HepG2 (cell line): ENCODE measurements around the gene RREB1. TPM values are rescaled to one million over a fixed set of nuclear protein-coding genes. Genes with fewer than 3 reads are reported as not detected.

Experiments
- ASH2L ChIP-seq: fragments of 300-600, 200-600 bp; sonication (generic); IDR thresholded peaks from 2 replicates; pipeline ENCODE4 v1.7.0; 2017; ENCODE audit warnings: low read depth, mild to moderate bottlenecking, moderate library complexity, mixed read lengths, low read length; ENCODE audit not compliant: insufficient read length
- ATAD3A ChIP-seq: sonication (generic); formaldehyde crosslinking; IDR thresholded peaks from 2 replicates; pipeline ENCODE4 v1.4.0; 2020; ENCODE audit warnings: missing genetic modification reagents
- BRD4 ChIP-seq: sonication (generic); formaldehyde crosslinking; IDR thresholded peaks from 2 replicates; pipeline ENCODE4 v1.4.0; 2020; ENCODE audit warnings: missing genetic modification reagents
- HES4 ChIP-seq: sonication (generic); formaldehyde crosslinking; IDR thresholded peaks from 2 replicates; pipeline ENCODE4 v1.9.0; 2021; ENCODE audit warnings: mild to moderate bottlenecking, missing genetic modification reagents, borderline replicate concordance
- HNRNPUL1 ChIP-seq: fragments of 200-400 bp; formaldehyde crosslinking; IDR thresholded peaks from 2 replicates; pipeline ENCODE4 v1.6.1; 2017; ENCODE audit warnings: low read depth, mild to moderate bottlenecking, low read length, moderate library complexity
- IRX3 ChIP-seq: sonication (generic); formaldehyde crosslinking; IDR thresholded peaks from 2 replicates; pipeline ENCODE4 v1.8.1; 2023; ENCODE audit warnings: mild to moderate bottlenecking, low read depth, missing genetic modification reagents, borderline replicate concordance
- LCORL ChIP-seq, 2 experiments: fragments of 450-650 bp in 1 of 2; sonication (generic) in 1 of 2; formaldehyde crosslinking in 1 of 2; IDR thresholded peaks; 2 replicates each; pipeline versions ENCODE4 v1.5.0 to v1.6.1; 2017 to 2020; ENCODE audit warnings: antibody characterized with exemption in 1 of 2, missing genetic modification reagents in 1 of 2
- MAZ ChIP-seq, 2 experiments: sonication (generic) in 1 of 2; formaldehyde crosslinking in 1 of 2; IDR thresholded peaks; 2 replicates each; pipeline versions ENCODE4 v1.5.0 to v1.6.1; 2012 to 2020; ENCODE audit warnings: low read depth in 2 of 2, mild to moderate bottlenecking in 2 of 2, borderline replicate concordance in 1 of 2, improper control_type of control experiment in 1 of 2, low read length in 1 of 2, missing genetic modification reagents in 1 of 2, moderate library complexity in 1 of 2
- MIXL1 ChIP-seq: IDR thresholded peaks from 2 replicates; pipeline ENCODE4 v1.6.1; 2016
- NFYB ChIP-seq: sonication (generic); formaldehyde crosslinking; IDR thresholded peaks from 2 replicates; pipeline ENCODE4 v1.4.0; 2020; ENCODE audit warnings: missing genetic modification reagents
- NONO ChIP-seq, 2 experiments: fragments of 450-650 bp in 1 of 2; sonication (generic) in 1 of 2; formaldehyde crosslinking in 1 of 2; IDR thresholded peaks in 1 of 2; conservative IDR thresholded peaks in 1 of 2; 2 replicates each; pipeline versions ENCODE4 v1.6.1 to v1.8.0; 2017 to 2022; ENCODE audit warnings: mild to moderate bottlenecking in 1 of 2, missing genetic modification reagents in 1 of 2, moderate library complexity in 1 of 2
- SAFB2 ChIP-seq: sonication (generic); formaldehyde crosslinking; IDR thresholded peaks from 2 replicates; pipeline ENCODE4 v1.5.1; 2020; ENCODE audit warnings: missing genetic modification reagents, low read depth, mild to moderate bottlenecking, borderline replicate concordance
- TEAD3 ChIP-seq: optimal IDR thresholded peaks from 2 replicates; pipeline ENCODE3; 2016; ENCODE audit warnings: borderline replicate concordance
- TFDP2 ChIP-seq: sonication (generic); formaldehyde crosslinking; IDR thresholded peaks from 2 replicates; pipeline ENCODE4 v1.4.0; 2020; ENCODE audit warnings: missing genetic modification reagents
- ZBTB34 ChIP-seq: sonication (generic); formaldehyde crosslinking; IDR thresholded peaks from 2 replicates; pipeline ENCODE4 v1.8.0; 2022; ENCODE audit warnings: mild to moderate bottlenecking, missing genetic modification reagents
- ZC3H4 ChIP-seq: sonication (generic); formaldehyde crosslinking; IDR thresholded peaks from 2 replicates; pipeline ENCODE4 v1.4.0; 2020; ENCODE audit warnings: missing genetic modification reagents, borderline replicate concordance
- ZNF552 ChIP-seq: sonication (generic); formaldehyde crosslinking; IDR thresholded peaks from 2 replicates; pipeline ENCODE4 v1.9.0; 2022; ENCODE audit warnings: missing genetic modification reagents, mild to moderate bottlenecking, borderline replicate concordance
- ZNF788 ChIP-seq: sonication (generic); formaldehyde crosslinking; IDR thresholded peaks from 2 replicates; pipeline ENCODE4 v1.5.0; 2020; ENCODE audit warnings: mild to moderate bottlenecking, missing genetic modification reagents, borderline replicate concordance
- ZNF891 ChIP-seq: sonication (generic); formaldehyde crosslinking; IDR thresholded peaks from 2 replicates; pipeline ENCODE4 v1.5.0; 2020; ENCODE audit warnings: mild to moderate bottlenecking, missing genetic modification reagents
- polyA plus RNA-seq, 8 experiments: library from polyadenylated mRNA; depleted of rRNA in 3 of 8; stranded (reverse) in 7 of 8; unstranded in 1 of 8; fragments of >200 nt; fragmentation: Illumina TruSeq in 4 of 8; extraction: Trizol in 4 of 8; gene quantifications; 2 replicates each; pipeline versions ENCODE4 v1.2.1 to v1.2.3, GENCODE V29; 2011 to 2016; ENCODE audit warnings: low read depth in 4 of 8, missing spikeins in 1 of 8, mixed read lengths in 1 of 8; ENCODE audit not compliant: insufficient read depth in 1 of 8
- total RNA-seq, 5 experiments: library from RNA; depleted of rRNA; stranded (reverse); fragments of >200 nt; fragmentation: Illumina TruSeq; extraction: Trizol; gene quantifications; 2 replicates each; pipeline ENCODE4 v1.2.3, GENCODE V29; 2016; ENCODE audit warnings: low read depth in 1 of 5
- TF ChIP-seq, protein P1 (sequence below): sonication (generic); formaldehyde crosslinking; IDR thresholded peaks from 2 replicates; pipeline ENCODE4 v1.4.0; 2020; ENCODE audit warnings: missing genetic modification reagents
- TF ChIP-seq, protein P2 (sequence below): IDR thresholded peaks from 2 replicates; pipeline ENCODE4 v1.6.1; 2012; ENCODE audit warnings: inconsistent platforms
- TF ChIP-seq, protein P3 (sequence below): sonication (generic); formaldehyde crosslinking; IDR thresholded peaks from 2 replicates; pipeline ENCODE4 v1.4.0; 2020; ENCODE audit warnings: missing genetic modification reagents

RREB1 gene
- total and polyA plus RNA-seq, 2 of the 13 experiments (the other 11 are each of a cell fraction or from before 2014, with no cell fraction given), result 6.1 to 23.2 TPM

DNA sequence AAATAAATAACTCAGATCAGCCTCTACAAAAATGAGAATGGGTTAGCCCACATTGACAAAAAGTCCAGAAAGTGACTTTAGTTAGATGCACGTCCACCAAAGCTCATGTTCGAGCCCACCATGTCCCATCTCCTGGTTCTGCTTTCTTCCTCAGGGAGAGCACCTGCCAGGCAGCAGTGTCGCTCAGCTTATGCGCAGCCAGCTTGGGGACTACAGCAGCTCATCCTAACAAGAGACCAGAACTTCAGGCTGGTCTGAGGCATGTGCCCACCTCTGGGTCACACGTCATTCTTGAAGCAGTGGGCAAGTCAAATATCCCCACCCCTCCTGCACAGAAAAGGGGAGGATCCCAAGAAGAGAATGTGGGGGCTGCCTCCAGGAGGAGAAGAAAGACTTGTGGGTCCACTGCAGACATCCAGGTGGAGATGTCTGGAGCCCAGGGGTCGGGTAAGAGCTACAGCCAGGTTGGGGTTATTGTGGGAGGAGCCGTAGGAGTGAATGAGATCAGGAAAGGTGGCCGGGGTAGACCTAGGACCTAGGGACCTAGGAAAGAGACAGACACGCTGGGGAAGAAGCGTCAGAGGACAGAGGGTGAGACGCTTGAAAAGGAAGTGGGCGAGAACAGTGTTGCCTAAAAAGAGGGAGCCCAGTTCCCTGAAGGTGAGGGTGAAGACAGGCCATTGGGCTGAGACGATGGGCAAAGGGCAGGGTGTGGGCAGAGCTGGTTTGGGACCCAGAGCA is 152.7 kb downstream of the RREB1 start (continued):
- TF ChIP-seq MAZ (IDR thresholded peaks at IDR 0.05; ENCODE audit: borderline replicate concordance, low read depth, low read length), result no peak
- TF ChIP-seq MAZ (CRISPR knock-in tag; IDR thresholded peaks at IDR 0.05; ENCODE audit: low read depth), result 0 out of 2 replicates have a peak, but pooled peaks have one; percentile 22
- TF ChIP-seq, protein P1, sequence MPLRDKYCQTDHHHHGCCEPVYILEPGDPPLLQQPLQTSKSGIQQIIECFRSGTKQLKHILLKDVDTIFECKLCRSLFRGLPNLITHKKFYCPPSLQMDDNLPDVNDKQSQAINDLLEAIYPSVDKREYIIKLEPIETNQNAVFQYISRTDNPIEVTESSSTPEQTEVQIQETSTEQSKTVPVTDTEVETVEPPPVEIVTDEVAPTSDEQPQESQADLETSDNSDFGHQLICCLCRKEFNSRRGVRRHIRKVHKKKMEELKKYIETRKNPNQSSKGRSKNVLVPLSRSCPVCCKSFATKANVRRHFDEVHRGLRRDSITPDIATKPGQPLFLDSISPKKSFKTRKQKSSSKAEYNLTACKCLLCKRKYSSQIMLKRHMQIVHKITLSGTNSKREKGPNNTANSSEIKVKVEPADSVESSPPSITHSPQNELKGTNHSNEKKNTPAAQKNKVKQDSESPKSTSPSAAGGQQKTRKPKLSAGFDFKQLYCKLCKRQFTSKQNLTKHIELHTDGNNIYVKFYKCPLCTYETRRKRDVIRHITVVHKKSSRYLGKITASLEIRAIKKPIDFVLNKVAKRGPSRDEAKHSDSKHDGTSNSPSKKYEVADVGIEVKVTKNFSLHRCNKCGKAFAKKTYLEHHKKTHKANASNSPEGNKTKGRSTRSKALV, result no peak
- 0 out of 2 replicates have a peak, but pooled peaks have one; percentile 36 for TF ChIP-seq SAFB2
- TF ChIP-seq ASH2L, result no peak
- no peak for TF ChIP-seq ZNF552
- TF ChIP-seq NFYB (CRISPR knock-in tag), result no peak
- no peak for TF ChIP-seq MIXL1
- no peak for TF ChIP-seq ZBTB34 (CRISPR knock-in tag)
- no peak for TF ChIP-seq NONO (IDR thresholded peaks at IDR 0.05)
- TF ChIP-seq NONO (CRISPR knock-in tag; conservative IDR thresholded peaks at IDR 0.05), result peak; percentile 44
- no peak for TF ChIP-seq TEAD3 (CRISPR knock-in tag)
- peak; percentile 7; the same call in 1 of the 2 replicates for TF ChIP-seq ATAD3A (CRISPR knock-in tag)
- no peak for TF ChIP-seq ZNF891
- TF ChIP-seq LCORL (IDR thresholded peaks at IDR 0.05), result 0 out of 2 replicates have a peak, but pooled peaks have one; percentile 3
- TF ChIP-seq LCORL (CRISPR knock-in tag; IDR thresholded peaks at IDR 0.05), result no peak
- TF ChIP-seq IRX3 (CRISPR knock-in tag), result no peak
- TF ChIP-seq ZC3H4 (CRISPR knock-in tag), result 0 out of 2 replicates have a peak, but pooled peaks have one; percentile 42
- no peak for TF ChIP-seq BRD4 (CRISPR knock-in tag)
- TF ChIP-seq HNRNPUL1, result no peak
- TF ChIP-seq, protein P2, sequence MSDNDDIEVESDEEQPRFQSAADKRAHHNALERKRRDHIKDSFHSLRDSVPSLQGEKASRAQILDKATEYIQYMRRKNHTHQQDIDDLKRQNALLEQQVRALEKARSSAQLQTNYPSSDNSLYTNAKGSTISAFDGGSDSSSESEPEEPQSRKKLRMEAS, result no peak
- no peak for TF ChIP-seq TFDP2
- 0 out of 2 replicates have a peak, but pooled peaks have one; percentile 44 for TF ChIP-seq HES4
- TF ChIP-seq, protein P3, sequence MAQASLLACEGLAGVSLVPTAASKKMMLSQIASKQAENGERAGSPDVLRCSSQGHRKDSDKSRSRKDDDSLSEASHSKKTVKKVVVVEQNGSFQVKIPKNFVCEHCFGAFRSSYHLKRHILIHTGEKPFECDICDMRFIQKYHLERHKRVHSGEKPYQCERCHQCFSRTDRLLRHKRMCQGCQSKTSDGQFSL (CRISPR knock-in tag), result no peak
- 0 out of 2 replicates have a peak, but pooled peaks have one; percentile 26 for TF ChIP-seq ZNF788
